SK-N-SH (cell line): ENCODE results near the gene CLMP.
"Not testable (repeated sequence)": the region's sequence is repeated elsewhere in the genome, so short reads cannot be mapped to it uniquely, and the experiment has no call there.

ENCODE experiments used
- CTCF ChIP-seq: fragments of 200-600 bp; sonication (generic); IDR thresholded peaks from 2 replicates; pipeline ENCODE4 v1.6.1; 2017; ENCODE audit warnings: antibody characterized with exemption, mild to moderate bottlenecking, moderate library complexity
- EP300 ChIP-seq, 2 experiments: IDR thresholded peaks; 2 replicates each; pipeline versions ENCODE4 v1.4.0 to v1.6.1; 2012; ENCODE audit warnings: borderline replicate concordance in 1 of 2, low read depth in 1 of 2, low read length in 1 of 2
- EZH2phosphoT487 ChIP-seq: fragments of 200-600 bp; sonication (generic); IDR thresholded peaks from 2 replicates; pipeline ENCODE4 v1.6.1; 2017; ENCODE audit warnings: low read depth, mixed run types, mild to moderate bottlenecking, antibody characterized with exemption, moderate library complexity, borderline replicate concordance
- NRF1 ChIP-seq: IDR thresholded peaks from 2 replicates; pipeline ENCODE4 v1.6.1; 2012; ENCODE audit warnings: low read depth, mild to moderate bottlenecking, low read length
- PBX3 ChIP-seq: IDR thresholded peaks from 2 replicates; pipeline ENCODE4; 2012
- POLR2AphosphoS5 ChIP-seq: IDR thresholded peaks from 2 replicates; pipeline ENCODE4 v1.6.1; 2012; ENCODE audit warnings: low read depth, low read length
- RAD21 ChIP-seq: IDR thresholded peaks from 2 replicates; pipeline ENCODE4 v1.6.1; 2012; ENCODE audit warnings: mild to moderate bottlenecking, low read length
- REST ChIP-seq: IDR thresholded peaks from 2 replicates; pipeline ENCODE4 v1.6.1; 2012; ENCODE audit warnings: mild to moderate bottlenecking, low read depth, low read length, moderate library complexity
- RXRA ChIP-seq: IDR thresholded peaks from 2 replicates; pipeline ENCODE4 v1.4.0; 2012; ENCODE audit warnings: low read depth, mild to moderate bottlenecking, borderline replicate concordance
- TAF1 ChIP-seq: IDR thresholded peaks from 2 replicates; pipeline ENCODE4 v1.6.1; 2012; ENCODE audit warnings: low read depth, mild to moderate bottlenecking, low read length, moderate library complexity, borderline replicate concordance
- TEAD4 ChIP-seq: IDR thresholded peaks from 2 replicates; pipeline ENCODE4 v1.4.0; 2012; ENCODE audit warnings: mild to moderate bottlenecking, borderline replicate concordance; ENCODE audit not compliant: insufficient read depth
- USF2 ChIP-seq: fragments of 150-350 bp; IDR thresholded peaks from 2 replicates; pipeline ENCODE4 v1.6.1; 2017; ENCODE audit warnings: antibody characterized with exemption, low read length, low read depth, borderline replicate concordance

- not testable (repeated sequence) for TF ChIP-seq RAD21; EP300 (IDR thresholded peaks at IDR 0.05; ENCODE audit: borderline replicate concordance in 1 of 2, low read depth in 1 of 2, low read length in 1 of 2); REST; CTCF; EZH2phosphoT487; POLR2AphosphoS5; RXRA; TAF1; NRF1; USF2; PBX3; TEAD4
Measured at GRCh38 chr11:123088896-123089295, 106.2 kb downstream of the CLMP start.
